Non-pigmented ciliary epithelial cell (primary cell): ENCODE results near the gene KRT2.
"Not testable (repeated sequence)": the region's sequence is repeated elsewhere in the genome, so short reads cannot be mapped to it uniquely, and the experiment has no call there.

Source experiments
- DNase-seq: peaks from one replicate; pipeline ENCODE4 v3.0.0-alpha.2; 2010; ENCODE audit warnings: low read depth

KRT2 gene

GRCh38 chr12:52684431-52684830 is 32.4 kb upstream of the KRT2 start:
- no peak for DNase-seq

- no peak for DNase-seq
Measured at GRCh38 chr12:52683575-52684300, 31.7 kb upstream of the KRT2 start.

GRCh38 chr12:52682938-52683574 is 31.0 kb upstream of the KRT2 start:
- no peak for DNase-seq

- DNase-seq, result no peak
Measured at GRCh38 chr12:52682381-52682660, 30.3 kb upstream of the KRT2 start.

- DNase-seq, result no peak
Measured at GRCh38 chr12:52681526-52682380, 29.7 kb upstream of the KRT2 start.

GRCh38 chr12:52680363-52680762 is 28.4 kb upstream of the KRT2 start, which contains the start of gene KRT1:
KRT1 (minus strand) TSS chr12:52680407; CDS start chr12:52680348, 59 bp downstream.
- no peak for DNase-seq

GRCh38 chr12:52679875-52680274 is 27.9 kb upstream of the KRT2 start:
- DNase-seq, result no peak

- no peak for DNase-seq
Measured at GRCh38 chr12:52677671-52678070, 25.7 kb upstream of the KRT2 start.

GRCh38 chr12:52677126-52677525 is 25.1 kb upstream of the KRT2 start:
- no peak for DNase-seq

GRCh38 chr12:52676163-52676562 is 24.2 kb upstream of the KRT2 start:
- no peak for DNase-seq

- no peak for DNase-seq
Measured at GRCh38 chr12:52675301-52675701, 23.3 kb upstream of the KRT2 start.

- DNase-seq, result no peak
Measured at GRCh38 chr12:52674433-52674775, 22.4 kb upstream of the KRT2 start.

- DNase-seq, result no peak
Measured at GRCh38 chr12:52673713-52674432, 21.9 kb upstream of the KRT2 start.

- DNase-seq, result no peak
Measured at GRCh38 chr12:52673217-52673616, 21.2 kb upstream of the KRT2 start.

GRCh38 chr12:52672321-52672933 is 20.4 kb upstream of the KRT2 start:
- no peak for DNase-seq

GRCh38 chr12:52670961-52671360 is 18.9 kb upstream of the KRT2 start:
- no peak for DNase-seq

GRCh38 chr12:52670506-52670905 is 18.5 kb upstream of the KRT2 start:
- DNase-seq, result no peak

- not testable (repeated sequence) for DNase-seq
Measured at GRCh38 chr12:52669941-52670340, 17.9 kb upstream of the KRT2 start.

GRCh38 chr12:52669426-52669825 is 17.4 kb upstream of the KRT2 start:
- DNase-seq, result no peak

GRCh38 chr12:52667931-52668330 is 15.9 kb upstream of the KRT2 start:
- DNase-seq, result no peak

- no peak for DNase-seq
Measured at GRCh38 chr12:52667509-52667908, 15.5 kb upstream of the KRT2 start.

- no peak for DNase-seq
Measured at GRCh38 chr12:52666471-52666870, 14.5 kb upstream of the KRT2 start.
